HG02623 (cell line): ENCODE results near the gene ACE2.
"Not testable (repeated sequence)": the region's sequence is repeated elsewhere in the genome, so short reads cannot be mapped to it uniquely, and the experiment has no call there.

Experiments used
- ATAC-seq: cut with Tn5 transposase; IDR thresholded peaks from one replicate; pipeline ENCODE4 v1.9.1; 2021; ENCODE audit warnings: moderate library complexity; ENCODE audit not compliant: unreplicated experiment

ACE2 gene

DNA sequence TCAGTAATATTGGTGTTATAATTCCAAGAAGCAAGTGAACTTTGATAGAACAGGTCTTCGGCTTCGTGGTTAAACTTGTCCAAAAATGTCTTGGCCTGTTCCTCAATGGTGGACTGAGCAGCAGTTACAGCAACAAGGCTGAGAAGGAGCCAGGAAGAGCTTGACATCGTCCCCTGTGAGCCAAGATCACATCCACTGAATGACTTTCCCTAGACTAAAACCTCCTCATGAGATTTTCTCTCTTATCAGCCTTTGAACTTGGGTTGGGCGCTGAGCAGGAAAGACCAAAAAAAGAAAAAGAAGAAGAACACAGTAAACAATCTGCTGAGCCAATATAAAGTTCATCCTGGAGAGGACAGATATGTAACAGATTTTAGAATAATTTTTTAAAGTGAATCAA lies at the start of gene ACE2:
Gene ACE2 (minus strand): TSS at position 216 of the 400 bp plus-strand sequence. CDS start 49 bp downstream, at position 167.
- ATAC-seq, result no peak

- ATAC-seq, result not testable (repeated sequence)
Measured at GRCh38 chrX:15647510-15647909, 46.8 kb upstream of the ACE2 start.

DNA sequence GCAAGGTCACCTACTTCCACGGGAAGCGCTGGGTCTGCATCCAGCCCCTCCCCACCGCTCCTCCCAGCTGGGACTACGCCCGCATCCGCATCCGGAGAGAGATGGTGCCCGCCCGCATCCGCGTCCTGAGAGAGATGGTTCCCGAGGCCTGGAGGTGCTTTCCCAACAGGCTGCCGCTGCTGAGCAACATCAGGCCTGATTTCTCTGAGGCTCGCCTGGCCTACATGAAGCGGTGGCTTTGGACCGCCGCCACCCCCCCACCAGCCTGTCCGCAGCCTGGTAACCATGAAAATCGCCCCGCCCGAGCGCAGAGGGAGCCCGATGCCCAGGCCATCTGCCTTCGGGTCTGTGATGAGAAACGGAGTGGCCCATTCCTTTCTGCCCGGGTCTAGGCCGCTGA lies 45.8 kb upstream of the ACE2 start:
- ATAC-seq, result no peak

DNA sequence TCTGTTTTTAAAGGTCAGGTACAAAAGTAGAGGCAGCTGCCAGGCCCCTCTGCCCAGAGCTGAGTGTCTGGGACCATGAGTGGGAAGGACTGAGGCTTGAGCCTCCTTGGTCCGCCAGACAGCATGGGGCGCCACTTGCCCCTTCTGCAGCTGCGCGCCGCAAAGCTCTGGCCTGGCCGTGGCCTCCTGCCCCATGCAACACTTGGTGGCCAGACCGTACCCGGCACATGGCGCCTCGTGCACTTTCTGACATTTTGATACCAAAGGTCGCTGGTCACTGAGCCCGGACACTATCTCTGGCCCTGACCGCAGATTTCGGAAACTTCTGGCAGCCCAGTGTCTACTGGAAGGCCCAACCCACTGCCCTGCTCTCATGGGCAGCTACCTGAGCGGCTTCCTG lies 45.3 kb upstream of the ACE2 start:
- ATAC-seq, result no peak

DNA sequence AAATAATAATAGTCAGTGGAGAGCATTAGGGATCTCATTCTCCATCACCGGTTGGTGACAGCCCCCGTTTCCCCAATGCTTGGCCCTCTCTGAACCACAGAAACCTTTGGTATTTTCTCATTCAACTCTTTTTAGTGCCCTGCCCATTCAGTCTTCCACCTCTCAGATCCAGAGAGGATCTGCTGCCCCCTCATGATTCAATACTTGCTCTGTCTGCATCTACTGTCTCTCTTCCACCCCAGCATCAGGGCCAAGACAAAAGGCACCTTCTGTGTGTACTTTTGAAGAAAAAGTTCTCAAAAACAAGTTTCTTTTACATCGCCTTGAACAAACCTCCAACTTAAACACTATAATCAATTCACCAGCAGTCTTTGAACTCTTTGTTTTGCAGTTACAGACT lies 44.5 kb upstream of the ACE2 start:
- no peak for ATAC-seq

DNA sequence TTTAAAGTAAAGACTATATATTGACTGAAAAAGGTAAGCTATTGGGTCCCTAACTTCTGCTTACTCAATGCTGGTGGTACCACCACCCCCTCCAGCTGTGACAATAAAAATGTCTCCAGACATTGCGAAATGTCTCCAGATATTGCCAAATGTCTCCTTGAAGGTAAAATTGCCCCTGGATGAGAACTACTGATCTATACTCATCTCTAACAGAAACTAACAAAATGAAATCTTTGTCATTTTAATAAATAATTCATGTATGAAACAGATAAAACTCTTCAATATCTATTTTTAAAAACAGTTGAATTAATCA lies 43.8 kb upstream of the ACE2 start:
- ATAC-seq, result no peak

GRCh38 chrX:15643786-15644559 lies 43.2 kb upstream of the ACE2 start:
- no peak for ATAC-seq

DNA sequence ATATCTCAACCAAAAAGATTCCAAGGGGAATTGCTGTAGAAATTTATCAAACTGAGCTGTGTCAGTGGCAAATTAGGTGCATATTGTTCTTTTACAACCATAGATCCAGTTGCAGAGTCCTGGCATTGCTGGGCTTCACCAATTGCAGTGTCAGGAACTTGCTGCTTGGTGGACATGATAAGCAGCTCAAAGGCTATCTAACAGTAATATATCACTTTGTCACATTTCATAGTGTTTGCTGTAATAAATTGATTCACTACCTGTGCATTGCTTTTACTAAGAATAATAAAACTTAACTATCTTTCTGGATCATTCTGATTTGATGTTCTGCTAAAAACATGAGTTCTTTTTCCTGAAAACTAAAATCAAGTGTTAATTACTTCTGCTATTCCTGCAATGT lies 30.9 kb upstream of the ACE2 start:
- no peak for ATAC-seq

- no peak for ATAC-seq
Measured at GRCh38 chrX:15623054-15623453, 22.3 kb upstream of the ACE2 start.

- no peak for ATAC-seq
Measured at GRCh38 chrX:15619053-15619755, 18.4 kb upstream of the ACE2 start.

DNA sequence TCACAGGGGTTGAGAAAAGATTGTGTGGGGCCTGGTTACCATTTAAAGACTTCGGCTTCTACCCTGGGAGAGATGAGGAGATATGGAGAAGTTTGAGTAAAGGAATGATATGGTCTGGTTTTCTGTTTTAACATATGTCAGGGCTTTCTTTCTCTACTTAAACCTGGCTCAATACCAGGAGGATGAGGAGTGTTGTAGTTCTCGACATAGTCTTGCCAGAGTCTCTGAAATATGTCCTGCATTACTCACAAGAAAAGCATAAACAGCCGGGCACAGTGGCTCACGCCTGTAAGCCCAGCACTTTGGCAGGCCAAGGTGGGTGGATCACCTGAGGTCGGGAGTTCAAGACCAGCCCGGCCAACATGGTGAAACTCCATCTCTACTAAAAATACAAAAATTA lies 16.4 kb upstream of the ACE2 start:
- no peak for ATAC-seq

DNA sequence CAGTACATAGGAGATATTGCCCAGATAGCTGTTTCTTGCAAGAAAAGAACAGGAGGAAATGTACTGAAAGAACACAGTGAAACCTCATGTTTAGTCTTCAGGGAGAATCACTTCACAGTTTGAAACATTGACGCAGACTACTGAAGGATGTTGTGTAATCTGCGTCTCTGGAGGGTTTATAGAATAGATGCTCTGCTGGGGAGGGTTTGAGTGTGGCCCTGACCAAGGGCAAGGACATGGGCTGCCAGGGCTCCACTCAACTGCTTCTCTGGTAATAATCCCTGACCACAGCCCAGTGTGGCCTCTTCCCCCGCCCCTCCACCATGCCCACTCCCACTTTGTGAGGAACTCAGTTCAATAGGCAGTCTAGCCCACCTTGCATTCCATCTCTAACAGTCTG lies 15.8 kb upstream of the ACE2 start:
- no peak for ATAC-seq

DNA sequence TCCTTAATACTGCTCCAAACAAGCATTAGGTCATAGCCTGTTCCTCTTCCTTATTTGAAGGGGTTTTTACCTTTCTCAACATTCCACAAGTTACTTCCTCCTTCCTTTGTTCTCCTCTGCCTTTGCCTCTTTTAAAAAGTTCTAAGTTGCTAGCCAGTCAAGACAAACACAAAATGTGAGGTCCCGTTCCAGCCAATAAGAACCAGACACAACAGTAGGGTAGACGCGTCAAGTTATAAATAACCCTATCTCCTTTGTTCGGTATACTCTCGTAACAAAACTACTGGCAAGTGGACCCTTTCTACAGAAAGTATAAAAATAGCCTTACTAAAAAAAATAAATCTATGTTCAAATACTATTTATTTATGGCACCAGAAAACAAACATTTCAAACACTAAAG lies 6.3 kb upstream of the ACE2 start:
- no peak for ATAC-seq

GRCh38 chrX:15606136-15606535 lies 5.4 kb upstream of the ACE2 start:
- ATAC-seq, result no peak

- no peak for ATAC-seq
Measured at GRCh38 chrX:15605226-15605625, 4.5 kb upstream of the ACE2 start.

- no peak for ATAC-seq
Measured at GRCh38 chrX:15602761-15603160, 2.0 kb upstream of the ACE2 start.

- no peak for ATAC-seq
Measured at GRCh38 chrX:15601932-15602331, 1.2 kb upstream of the ACE2 start.

GRCh38 chrX:15600049-15600448 lies 711 bp downstream of the ACE2 start:
- ATAC-seq, result no peak

GRCh38 chrX:15599461-15599860 lies 1.3 kb downstream of the ACE2 start:
- no peak for ATAC-seq

GRCh38 chrX:15598026-15598425 lies 2.7 kb downstream of the ACE2 start:
- no peak for ATAC-seq

GRCh38 chrX:15594371-15594770 lies 6.4 kb downstream of the ACE2 start:
- no peak for ATAC-seq
